ENCODE data around the gene COL6A6.

Gene COL6A6

GRCh38 chr3:130565224-130565623, 48.2 kb downstream of the COL6A6 start:
- Histone ChIP-seq H3K36me3 (ENCODE audit: low read length) (no peaks in the 10 kb centered on the region), H2AFZ (ENCODE audit: low read depth, low read length, severe bottlenecking) (no peak overlapping the region), H3K9me3 (ENCODE audit: insufficient read depth, low read length) (no peaks in the 10 kb centered on the region), H3K27ac (ENCODE audit: low read depth, low read length) (no peak overlapping the region), H3K79me2 (ENCODE audit: insufficient read depth, low read length) (no peaks in the 10 kb centered on the region), H4K20me1 (ENCODE audit: low read depth, low read length) (no peaks in the 10 kb centered on the region), H3K27me3 (ENCODE audit: low read length) (no peaks in the 10 kb centered on the region), H3K4me3 (ENCODE audit: insufficient read depth, low read length, poor library complexity, severe bottlenecking) (no peak overlapping the region), H3K9me2 (replicated peaks; ENCODE audit: insufficient read depth, low read length) (no peaks in the 10 kb centered on the region), H3F3A (ENCODE audit: insufficient read depth) (no peaks in the 10 kb centered on the region), H3K9ac (ENCODE audit: low read length) (no peak overlapping the region), H3K4me2 (ENCODE audit: low read depth, low read length, poor library complexity, severe bottlenecking) (no peak overlapping the region)
- no peak for TF ChIP-seq CTCF (IDR thresholded peaks at IDR 0.05; ENCODE audit: insufficient read depth, low read length, poor library complexity, severe bottlenecking)
- no peak for TF ChIP-seq EZH2phosphoT487 (conservative IDR thresholded peaks at IDR 0.05; ENCODE audit: low read length)

All from SU-DHL-6 (cell line).